GM23338 (cell line): ENCODE measurements around the gene HOXA3. TPM values are rescaled to one million over a fixed set of nuclear protein-coding genes. Genes with fewer than 3 reads are reported as not detected.

Source experiments
- ATAC-seq: fragments of 200-7000 bp; cut with Tn5 transposase; 3 replicates; pipeline ENCODE4 v1.9.1; 2020
- DNase-seq: peaks from one replicate; pipeline ENCODE4 v3.0.0-alpha.2; 2015; ENCODE audit warnings: low spot score
- H2AFZ ChIP-seq: fragments of 200-600 bp; sonication (generic); 2 replicates; pipeline ENCODE4 v1.8.0; 2016; ENCODE audit warnings: antibody characterized with exemption, mild to moderate bottlenecking, moderate library complexity
- H3F3A ChIP-seq: fragments of 200-600 bp; sonication (generic); replicated peaks from 2 replicates; pipeline ENCODE4 v1.8.0; 2017; ENCODE audit warnings: antibody characterized with exemption, mixed run types, low read depth
- H3K27ac ChIP-seq: fragments of 200-600 bp; sonication (generic); 2 replicates; pipeline ENCODE4 v1.6.1; 2016; ENCODE audit warnings: low read depth
- H3K27me3 ChIP-seq: fragments of 200-600 bp; sonication (generic); 2 replicates; pipeline ENCODE4 v1.8.0; 2016; ENCODE audit warnings: mild to moderate bottlenecking, mixed run types, moderate library complexity; ENCODE audit not compliant: insufficient read depth
- H3K36me3 ChIP-seq: fragments of 200-600 bp; sonication (generic); 2 replicates; pipeline ENCODE4 v1.8.0; 2016; ENCODE audit warnings: mild to moderate bottlenecking; ENCODE audit not compliant: insufficient read depth
- H3K4me1 ChIP-seq: fragments of 200-600 bp; sonication (generic); 2 replicates; pipeline ENCODE4 v1.8.0; 2016; ENCODE audit warnings: mild to moderate bottlenecking, moderate library complexity; ENCODE audit not compliant: insufficient read depth
- H3K4me2 ChIP-seq: fragments of 200-600 bp; sonication (generic); 2 replicates; pipeline ENCODE4 v1.7.1; 2017; ENCODE audit warnings: mixed run types
- H3K4me3 ChIP-seq: fragments of 200-600 bp; sonication (generic); 2 replicates; pipeline ENCODE4 v1.6.1; 2016; ENCODE audit warnings: mixed run types
- H3K79me2 ChIP-seq: fragments of 200-600 bp; sonication (generic); replicated peaks from 2 replicates; pipeline ENCODE4 v1.8.0; 2017; ENCODE audit warnings: mild to moderate bottlenecking; ENCODE audit not compliant: insufficient read depth
- H3K9me2 ChIP-seq: fragments of 200-600 bp; sonication (generic); 2 replicates; pipeline ENCODE4 v1.8.0; 2017; ENCODE audit not compliant: insufficient read depth
- H4K20me1 ChIP-seq: fragments of 200-600 bp; sonication (generic); replicated peaks from 2 replicates; pipeline ENCODE4 v1.8.0; 2017; ENCODE audit warnings: mild to moderate bottlenecking; ENCODE audit not compliant: insufficient read depth
- H3K27ac Mint-ChIP-seq: 2 replicates; pipeline ENCODE4 v1.8.0; 2020; ENCODE audit warnings: inconsistent platforms, mild to moderate bottlenecking, moderate library complexity, mixed read lengths
- H3K27me3 Mint-ChIP-seq: 3 replicates; pipeline ENCODE4 v1.8.0; 2022; ENCODE audit warnings: low read depth, mild to moderate bottlenecking, moderate library complexity, mixed read lengths, inconsistent platforms; ENCODE audit not compliant: insufficient read depth, poor library complexity
- H3K36me3 Mint-ChIP-seq: 3 replicates; pipeline ENCODE4 v1.8.0; 2021; ENCODE audit warnings: low read depth, mild to moderate bottlenecking, inconsistent platforms, moderate library complexity, mixed read lengths
- H3K4me1 Mint-ChIP-seq: 3 replicates; pipeline ENCODE4 v1.8.0; 2020; ENCODE audit warnings: mild to moderate bottlenecking, inconsistent platforms, mixed read lengths
- H3K4me3 Mint-ChIP-seq: 3 replicates; pipeline ENCODE4 v1.8.0; 2021; ENCODE audit warnings: moderate library complexity, mild to moderate bottlenecking, inconsistent platforms, mixed read lengths
- H3K9me3 Mint-ChIP-seq: 3 replicates; pipeline ENCODE4 v1.8.0; 2020; ENCODE audit warnings: moderate library complexity, mild to moderate bottlenecking, inconsistent platforms, mixed read lengths
- EZH2 ChIP-seq: fragments of 200-600 bp; sonication (generic); IDR thresholded peaks from one replicate; pipeline ENCODE4 v1.8.0; 2017; ENCODE audit warnings: antibody characterized with exemption, mild to moderate bottlenecking, low read depth; ENCODE audit not compliant: unreplicated experiment
- polyA plus RNA-seq: library from polyadenylated mRNA; unstranded; fragments of >200 nt; fragmentation: Nextera tagmentation; extraction: Ambion mirVana; gene quantifications from 2 replicates; pipeline ENCODE4 v1.2.1, GENCODE V29; 2016
- total RNA-seq: library from RNA; depleted of rRNA; stranded (reverse); fragments of >200 nt; shearing (Covaris generic); gene quantifications from 2 replicates; pipeline ENCODE4 v1.2.3, GENCODE V29; 2014
- TF ChIP-seq, protein P1 (sequence below): fragments of 250-450 bp; sonication (Bioruptor Pico); IDR thresholded peaks from 2 replicates; pipeline ENCODE4 v1.5.0; 2020; ENCODE audit warnings: mild to moderate bottlenecking, moderate library complexity
- TF ChIP-seq, protein P2 (sequence below): IDR thresholded peaks from 2 replicates; pipeline ENCODE4 v1.6.1; 2016; ENCODE audit warnings: antibody characterized with exemption

HOXA3 gene
- total and polyA plus RNA-seq, 2 experiments from 2014 or later, result not detected

- TF ChIP-seq, protein P1, sequence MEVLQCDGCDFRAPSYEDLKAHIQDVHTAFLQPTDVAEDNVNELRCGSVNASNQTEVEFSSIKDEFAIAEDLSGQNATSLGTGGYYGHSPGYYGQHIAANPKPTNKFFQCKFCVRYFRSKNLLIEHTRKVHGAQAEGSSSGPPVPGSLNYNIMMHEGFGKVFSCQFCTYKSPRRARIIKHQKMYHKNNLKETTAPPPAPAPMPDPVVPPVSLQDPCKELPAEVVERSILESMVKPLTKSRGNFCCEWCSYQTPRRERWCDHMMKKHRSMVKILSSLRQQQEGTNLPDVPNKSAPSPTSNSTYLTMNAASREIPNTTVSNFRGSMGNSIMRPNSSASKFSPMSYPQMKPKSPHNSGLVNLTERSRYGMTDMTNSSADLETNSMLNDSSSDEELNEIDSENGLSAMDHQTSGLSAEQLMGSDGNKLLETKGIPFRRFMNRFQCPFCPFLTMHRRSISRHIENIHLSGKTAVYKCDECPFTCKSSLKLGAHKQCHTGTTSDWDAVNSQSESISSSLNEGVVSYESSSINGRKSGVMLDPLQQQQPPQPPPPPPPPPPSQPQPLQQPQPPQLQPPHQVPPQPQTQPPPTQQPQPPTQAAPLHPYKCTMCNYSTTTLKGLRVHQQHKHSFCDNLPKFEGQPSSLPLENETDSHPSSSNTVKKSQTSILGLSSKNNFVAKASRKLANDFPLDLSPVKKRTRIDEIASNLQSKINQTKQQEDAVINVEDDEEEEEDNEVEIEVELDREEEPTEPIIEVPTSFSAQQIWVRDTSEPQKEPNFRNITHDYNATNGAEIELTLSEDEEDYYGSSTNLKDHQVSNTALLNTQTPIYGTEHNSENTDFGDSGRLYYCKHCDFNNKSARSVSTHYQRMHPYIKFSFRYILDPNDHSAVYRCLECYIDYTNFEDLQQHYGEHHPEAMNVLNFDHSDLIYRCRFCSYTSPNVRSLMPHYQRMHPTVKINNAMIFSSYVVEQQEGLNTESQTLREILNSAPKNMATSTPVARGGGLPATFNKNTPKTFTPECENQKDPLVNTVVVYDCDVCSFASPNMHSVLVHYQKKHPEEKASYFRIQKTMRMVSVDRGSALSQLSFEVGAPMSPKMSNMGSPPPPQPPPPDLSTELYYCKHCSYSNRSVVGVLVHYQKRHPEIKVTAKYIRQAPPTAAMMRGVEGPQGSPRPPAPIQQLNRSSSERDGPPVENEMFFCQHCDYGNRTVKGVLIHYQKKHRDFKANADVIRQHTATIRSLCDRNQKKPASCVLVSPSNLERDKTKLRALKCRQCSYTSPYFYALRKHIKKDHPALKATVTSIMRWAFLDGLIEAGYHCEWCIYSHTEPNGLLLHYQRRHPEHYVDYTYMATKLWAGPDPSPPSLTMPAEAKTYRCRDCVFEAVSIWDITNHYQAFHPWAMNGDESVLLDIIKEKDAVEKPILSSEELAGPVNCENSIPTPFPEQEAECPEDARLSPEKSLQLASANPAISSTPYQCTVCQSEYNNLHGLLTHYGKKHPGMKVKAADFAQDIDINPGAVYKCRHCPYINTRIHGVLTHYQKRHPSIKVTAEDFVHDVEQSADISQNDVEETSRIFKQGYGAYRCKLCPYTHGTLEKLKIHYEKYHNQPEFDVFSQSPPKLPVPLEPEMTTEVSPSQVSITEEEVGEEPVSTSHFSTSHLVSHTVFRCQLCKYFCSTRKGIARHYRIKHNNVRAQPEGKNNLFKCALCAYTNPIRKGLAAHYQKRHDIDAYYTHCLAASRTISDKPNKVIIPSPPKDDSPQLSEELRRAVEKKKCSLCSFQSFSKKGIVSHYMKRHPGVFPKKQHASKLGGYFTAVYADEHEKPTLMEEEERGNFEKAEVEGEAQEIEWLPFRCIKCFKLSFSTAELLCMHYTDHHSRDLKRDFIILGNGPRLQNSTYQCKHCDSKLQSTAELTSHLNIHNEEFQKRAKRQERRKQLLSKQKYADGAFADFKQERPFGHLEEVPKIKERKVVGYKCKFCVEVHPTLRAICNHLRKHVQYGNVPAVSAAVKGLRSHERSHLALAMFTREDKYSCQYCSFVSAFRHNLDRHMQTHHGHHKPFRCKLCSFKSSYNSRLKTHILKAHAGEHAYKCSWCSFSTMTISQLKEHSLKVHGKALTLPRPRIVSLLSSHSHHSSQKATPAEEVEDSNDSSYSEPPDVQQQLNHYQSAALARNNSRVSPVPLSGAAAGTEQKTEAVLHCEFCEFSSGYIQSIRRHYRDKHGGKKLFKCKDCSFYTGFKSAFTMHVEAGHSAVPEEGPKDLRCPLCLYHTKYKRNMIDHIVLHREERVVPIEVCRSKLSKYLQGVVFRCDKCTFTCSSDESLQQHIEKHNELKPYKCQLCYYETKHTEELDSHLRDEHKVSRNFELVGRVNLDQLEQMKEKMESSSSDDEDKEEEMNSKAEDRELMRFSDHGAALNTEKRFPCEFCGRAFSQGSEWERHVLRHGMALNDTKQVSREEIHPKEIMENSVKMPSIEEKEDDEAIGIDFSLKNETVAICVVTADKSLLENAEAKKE (CRISPR knock-in tag), result no peak
Measured at GRCh38 chr7:27110186-27111031, 42.0 kb downstream of the HOXA3 start (continued).

- no peak overlapping the region for H3K4me3 ChIP-seq
- H3K27me3 Mint-ChIP-seq, result peaks cover 95% of the 10 kb centered on the region
- peaks cover 97% of the 10 kb centered on the region for H3K27me3 ChIP-seq
- ATAC-seq, result no peak
- no peak overlapping the region for H3K27ac ChIP-seq
- H3K4me3 Mint-ChIP-seq, result peak overlapping the region; percentile 50
- TF ChIP-seq, protein P2, sequence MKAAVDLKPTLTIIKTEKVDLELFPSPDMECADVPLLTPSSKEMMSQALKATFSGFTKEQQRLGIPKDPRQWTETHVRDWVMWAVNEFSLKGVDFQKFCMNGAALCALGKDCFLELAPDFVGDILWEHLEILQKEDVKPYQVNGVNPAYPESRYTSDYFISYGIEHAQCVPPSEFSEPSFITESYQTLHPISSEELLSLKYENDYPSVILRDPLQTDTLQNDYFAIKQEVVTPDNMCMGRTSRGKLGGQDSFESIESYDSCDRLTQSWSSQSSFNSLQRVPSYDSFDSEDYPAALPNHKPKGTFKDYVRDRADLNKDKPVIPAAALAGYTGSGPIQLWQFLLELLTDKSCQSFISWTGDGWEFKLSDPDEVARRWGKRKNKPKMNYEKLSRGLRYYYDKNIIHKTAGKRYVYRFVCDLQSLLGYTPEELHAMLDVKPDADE, result no peak
- TF ChIP-seq EZH2, result peak; percentile 85
- no peaks in the 10 kb centered on the region for H3K9me2 ChIP-seq
- peaks cover 36% of the 10 kb centered on the region for H3K4me1 ChIP-seq
- DNase-seq, result no peak
- H3K27ac Mint-ChIP-seq, result no peak overlapping the region
- H2AFZ ChIP-seq, result no peak overlapping the region
- peaks cover 73% of the 10 kb centered on the region for H4K20me1 ChIP-seq
- no peaks in the 10 kb centered on the region; the same call in 2 of the 3 replicates for H3K36me3 Mint-ChIP-seq
- peaks cover 11% of the 10 kb centered on the region; the same call in 2 of the 3 replicates for H3K9me3 Mint-ChIP-seq
- no peaks in the 10 kb centered on the region for H3K79me2 ChIP-seq
- peak overlapping the region; percentile 66; the same call in 1 of the 2 replicates for H3K4me2 ChIP-seq
- peaks cover 48% of the 10 kb centered on the region for H3F3A ChIP-seq
- no peaks in the 10 kb centered on the region for H3K36me3 ChIP-seq
- H3K4me1 Mint-ChIP-seq, result peaks cover 26% of the 10 kb centered on the region
Measured at GRCh38 chr7:27109466-27110185, 42.8 kb downstream of the HOXA3 start.
